Measurements from ENCODE around the gene POLDIP3. TPM values are rescaled to one million over a fixed set of nuclear protein-coding genes. Genes with fewer than 3 reads are reported as not detected.

Gene POLDIP3
- total RNA-seq, 1 donor from 2014 or later = 77.5 TPM

DNA sequence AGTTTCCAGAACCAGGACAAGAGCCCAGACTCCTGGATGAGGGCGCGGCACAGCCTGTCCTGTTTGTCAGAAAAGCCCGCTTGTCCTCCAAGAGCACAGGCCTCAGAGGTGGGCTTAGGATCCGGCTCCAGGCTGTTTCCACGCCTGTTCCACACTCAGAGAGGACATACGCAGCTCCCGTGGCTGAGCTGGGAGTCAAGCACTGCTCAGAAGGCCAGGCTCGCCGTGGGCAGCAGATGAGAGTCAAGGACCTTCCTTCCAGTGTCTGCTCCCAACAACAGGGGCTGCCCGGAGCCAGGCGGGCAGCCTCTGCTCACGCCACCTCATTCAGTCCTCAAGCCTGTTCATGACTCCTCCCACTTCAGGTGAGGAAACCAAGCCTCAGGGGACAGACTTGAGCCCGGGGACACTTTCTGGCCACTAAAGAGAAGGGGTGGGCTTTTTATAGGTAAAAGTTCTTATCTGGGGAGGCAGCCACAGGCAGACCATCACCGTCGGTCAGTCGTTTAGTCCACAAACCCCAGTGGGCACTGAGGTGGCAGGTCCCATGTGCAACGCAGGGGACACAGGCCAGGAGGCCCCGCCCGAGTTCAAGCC lies 30.8 kb upstream of the POLDIP3 start:
- Mint-ChIP-seq H3K9me3 (no peaks in the 10 kb centered on the region), H3K4me1 (peaks cover 70% of the 10 kb centered on the region), H3K4me3 (peak overlapping the region; percentile 16), H3K36me3 (ENCODE audit: low read depth) (peaks cover 2% of the 10 kb centered on the region), H3K27me3 (no peaks in the 10 kb centered on the region), H3K27ac (peak overlapping the region; percentile 53)
- intact Hi-C loops (cut with micrococcal nuclease) = no loop called here
- DNase-seq (no peak), ATAC-seq (ENCODE audit: low read depth) (no peak)
- CTCF ChIA-PET = no interaction called here
- POLR2A ChIA-PET = interaction anchor here (0.6 to 6.3 kb wide), 4 partner anchors 23 to 96 kb away, joined by 3 to 68 read pairs (median 5); partner anchors contain the start of gene POLDIP3
- TF ChIP-seq, protein P1, sequence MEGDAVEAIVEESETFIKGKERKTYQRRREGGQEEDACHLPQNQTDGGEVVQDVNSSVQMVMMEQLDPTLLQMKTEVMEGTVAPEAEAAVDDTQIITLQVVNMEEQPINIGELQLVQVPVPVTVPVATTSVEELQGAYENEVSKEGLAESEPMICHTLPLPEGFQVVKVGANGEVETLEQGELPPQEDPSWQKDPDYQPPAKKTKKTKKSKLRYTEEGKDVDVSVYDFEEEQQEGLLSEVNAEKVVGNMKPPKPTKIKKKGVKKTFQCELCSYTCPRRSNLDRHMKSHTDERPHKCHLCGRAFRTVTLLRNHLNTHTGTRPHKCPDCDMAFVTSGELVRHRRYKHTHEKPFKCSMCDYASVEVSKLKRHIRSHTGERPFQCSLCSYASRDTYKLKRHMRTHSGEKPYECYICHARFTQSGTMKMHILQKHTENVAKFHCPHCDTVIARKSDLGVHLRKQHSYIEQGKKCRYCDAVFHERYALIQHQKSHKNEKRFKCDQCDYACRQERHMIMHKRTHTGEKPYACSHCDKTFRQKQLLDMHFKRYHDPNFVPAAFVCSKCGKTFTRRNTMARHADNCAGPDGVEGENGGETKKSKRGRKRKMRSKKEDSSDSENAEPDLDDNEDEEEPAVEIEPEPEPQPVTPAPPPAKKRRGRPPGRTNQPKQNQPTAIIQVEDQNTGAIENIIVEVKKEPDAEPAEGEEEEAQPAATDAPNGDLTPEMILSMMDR (IDR thresholded peaks at IDR 0.05) = no peak

DNA sequence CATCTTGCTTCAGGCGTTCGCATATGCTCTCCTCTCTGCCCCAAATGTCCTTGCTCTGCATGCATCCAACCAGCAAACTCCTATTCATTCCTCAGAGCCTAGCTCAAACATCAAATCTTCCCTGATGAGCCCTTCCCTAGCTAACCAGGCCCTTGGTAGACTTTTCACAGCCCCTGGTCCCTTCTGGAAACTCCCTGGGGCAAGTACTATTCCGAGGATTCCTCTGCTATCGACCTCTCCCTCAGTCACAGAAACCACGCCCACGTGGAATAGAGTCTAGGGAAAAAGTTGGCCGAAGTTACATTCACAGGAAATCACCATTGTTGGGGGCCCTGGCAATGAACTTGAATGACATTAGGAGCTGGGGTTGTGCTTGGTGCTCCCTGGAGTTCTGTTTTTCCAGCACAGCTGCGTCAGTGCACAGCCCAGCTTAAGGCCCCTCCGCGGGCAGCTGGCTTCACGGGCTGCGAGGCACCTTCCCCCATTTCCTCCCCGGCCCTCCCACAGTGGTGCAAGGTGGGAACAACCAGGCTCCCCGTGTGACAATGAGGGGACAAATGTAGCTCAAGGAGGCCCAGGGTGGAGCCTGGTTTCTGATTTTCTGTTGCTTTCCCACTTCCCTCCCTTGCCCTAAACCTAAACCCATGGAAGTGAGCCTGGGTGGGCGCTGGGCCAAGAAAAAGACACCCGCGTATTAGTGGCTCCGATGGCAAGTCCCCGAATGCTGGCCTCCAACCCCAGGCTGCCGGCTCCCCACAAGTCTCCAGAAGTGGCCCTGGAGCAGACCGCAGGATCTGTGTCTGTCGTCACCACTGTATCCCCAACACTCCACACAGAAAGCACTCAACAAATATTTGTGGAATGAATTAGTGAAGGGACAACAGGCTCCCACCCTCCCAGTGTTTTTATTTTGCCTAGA lies 30.0 kb upstream of the POLDIP3 start:
- intact Hi-C loops (cut with micrococcal nuclease) = no loop called here
- Mint-ChIP-seq H3K27ac (peak overlapping the region; percentile 65), H3K9me3 (no peaks in the 10 kb centered on the region), H3K36me3 (ENCODE audit: low read depth) (peaks cover 2% of the 10 kb centered on the region), H3K4me3 (peak overlapping the region; percentile 16), H3K27me3 (no peaks in the 10 kb centered on the region), H3K4me1 (peaks cover 74% of the 10 kb centered on the region)
- CTCF ChIA-PET = interaction anchor here (0.9 to 1.0 kb wide), 2 partner anchors 22 to 23 kb away, joined by 3 read pairs; no protein-coding TSS in a partner anchor
- POLR2A ChIA-PET = interaction anchor here (0.6 to 2.5 kb wide), 8 partner anchors 10 to 36 kb away, joined by 3 to 34 read pairs (median 4); partner anchors contain the start of gene POLDIP3
- DNase-seq = no peak
- TF ChIP-seq, protein P1 (IDR thresholded peaks at IDR 0.05) = no peak
- no peak for ATAC-seq (ENCODE audit: low read depth)

DNA sequence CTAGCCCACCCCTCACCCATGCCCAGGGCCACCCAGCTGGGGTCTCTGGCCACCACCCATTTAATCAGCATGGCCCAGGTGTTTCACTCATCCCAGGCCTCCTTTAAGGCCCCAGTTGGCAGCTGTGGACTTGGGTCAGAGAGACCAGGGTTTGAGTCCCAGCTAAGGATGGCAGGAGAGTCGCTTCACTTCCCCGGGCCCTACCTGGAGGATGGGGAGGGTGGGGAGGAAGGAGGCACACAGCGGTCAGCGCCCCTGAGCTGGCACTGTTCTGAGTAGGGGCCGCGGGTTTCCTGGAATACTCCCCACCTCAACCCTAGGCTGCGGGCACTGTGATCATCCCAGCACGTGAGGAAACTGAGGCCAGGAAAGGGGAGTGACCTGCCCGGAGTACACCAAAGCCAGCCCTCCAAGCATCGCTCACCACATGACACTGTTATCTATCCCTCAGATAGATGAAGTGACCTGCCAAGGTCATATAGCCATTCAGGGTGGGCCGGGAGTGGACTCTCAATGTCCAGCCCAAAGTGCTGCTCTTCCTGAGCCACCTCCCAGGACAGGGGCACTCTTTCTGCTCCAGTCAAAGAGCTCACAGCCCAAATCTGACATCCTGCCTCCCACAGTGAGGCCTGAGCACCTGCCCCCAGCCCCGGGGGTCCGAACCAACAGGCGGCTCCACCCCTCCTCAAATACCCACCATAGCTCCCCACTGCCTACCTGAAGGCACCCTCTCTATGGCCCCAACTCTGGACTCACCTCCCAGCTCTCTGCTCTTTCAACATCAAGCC lies 29.1 kb upstream of the POLDIP3 start:
- TF ChIP-seq, protein P1 (IDR thresholded peaks at IDR 0.05) = no peak
- ChIA-PET POLR2A (interaction anchor here (0.6 to 2.5 kb wide), 6 partner anchors 12 to 37 kb away, joined by 3 to 34 read pairs (median 6); partner anchors contain the start of gene POLDIP3), CTCF (interaction anchor here (0.9 to 1.0 kb wide), 4 partner anchors 12 to 23 kb away, joined by 3 to 5 read pairs (median 3); no protein-coding TSS in a partner anchor)
- H3K9me3 Mint-ChIP-seq = no peaks in the 10 kb centered on the region
- intact Hi-C loops (cut with micrococcal nuclease) = no loop called here
- H3K4me1 Mint-ChIP-seq = peaks cover 75% of the 10 kb centered on the region
- ATAC-seq (ENCODE audit: low read depth) (no peak), DNase-seq (no peak)
- peaks cover 2% of the 10 kb centered on the region for H3K36me3 Mint-ChIP-seq (ENCODE audit: low read depth)
- no peaks in the 10 kb centered on the region for H3K27me3 Mint-ChIP-seq
- H3K4me3 Mint-ChIP-seq = no peak overlapping the region
- peak overlapping the region; percentile 65 for H3K27ac Mint-ChIP-seq

GRCh38 chr22:42642806-42643633 lies 28.3 kb upstream of the POLDIP3 start:
- no peaks in the 10 kb centered on the region for H3K9me3 Mint-ChIP-seq
- peaks cover 67% of the 10 kb centered on the region for H3K4me1 Mint-ChIP-seq
- no peaks in the 10 kb centered on the region for H3K36me3 Mint-ChIP-seq (ENCODE audit: low read depth)
- DNase-seq = no peak
- no peak overlapping the region for H3K4me3 Mint-ChIP-seq
- POLR2A ChIA-PET = interaction anchor here (1.0 to 2.5 kb wide), 5 partner anchors 13 to 127 kb away, joined by 3 to 34 read pairs (median 5); partner anchors contain the start of gene POLDIP3
- intact Hi-C loops (cut with micrococcal nuclease) = no loop called here
- CTCF ChIA-PET = interaction anchor here (0.9 to 1.7 kb wide), 3 partner anchors 13 to 21 kb away, joined by 3 to 11 read pairs (median 5); no protein-coding TSS in a partner anchor
- H3K27ac Mint-ChIP-seq = peak overlapping the region; percentile 74
- TF ChIP-seq, protein P1 (IDR thresholded peaks at IDR 0.05) = no peak
- peak; percentile 84 for ATAC-seq (ENCODE audit: low read depth)
- no peaks in the 10 kb centered on the region for H3K27me3 Mint-ChIP-seq
